Activated CD8-positive, alpha-beta memory T cell treated with anti-CD3 and anti-CD28 coated beads, Interleukin-2, amount 10 ng/mL, durations not matched to agents 7 days and 5 days (primary cell): ENCODE data around the gene NANOS2. TPM values are rescaled to one million over a fixed set of nuclear protein-coding genes. Genes with fewer than 3 reads are reported as not detected.

Source experiments
- ATAC-seq: fragments of 150-1000 bp; cut with Tn5 transposase; one replicate; pipeline ENCODE4 v1.10.0; 2021; ENCODE audit warnings: moderate library complexity
- CTCF ChIA-PET: fragments of 350-600 bp; sonication (Branson Sonifier 250); formaldehyde crosslinking; loops from one replicate; lab custom pipeline; 2021; ENCODE audit warnings: antibody characterized with exemption; lab: Charles Lee
- DNase-seq: peaks from one replicate; pipeline ENCODE4 v3.0.0-alpha.2; 2020
- H3K27ac Mint-ChIP-seq: one replicate; pipeline ENCODE4 v1.8.0; 2021; ENCODE audit warnings: mild to moderate bottlenecking, mixed read lengths
- H3K27me3 Mint-ChIP-seq: one replicate; pipeline ENCODE4 v1.8.0; 2021; ENCODE audit warnings: mixed read lengths
- H3K36me3 Mint-ChIP-seq: one replicate; pipeline ENCODE4 v1.8.0; 2021; ENCODE audit warnings: mild to moderate bottlenecking, mixed read lengths
- H3K4me1 Mint-ChIP-seq: one replicate; pipeline ENCODE4 v1.8.0; 2021; ENCODE audit warnings: mixed read lengths
- H3K4me3 Mint-ChIP-seq: one replicate; pipeline ENCODE4 v1.8.0; 2021; ENCODE audit warnings: mild to moderate bottlenecking, moderate library complexity, mixed read lengths
- H3K9me3 Mint-ChIP-seq: one replicate; pipeline ENCODE4 v1.8.0; 2022; ENCODE audit warnings: low read depth, mixed read lengths
- total RNA-seq, 2 experiments: library from RNA; stranded (reverse); gene quantifications; one replicate each; pipeline ENCODE4 v1.2.3, GENCODE V29; 2021

Gene NANOS2
- total RNA-seq, 2 experiments from 2014 or later = 0.18 TPM; not detected in 1

GRCh38 chr19:45918721-45919120, 4.1 kb upstream of the NANOS2 start:
- Mint-ChIP-seq H3K4me3 (no peak overlapping the region), H3K9me3 (no peaks in the 10 kb centered on the region), H3K27me3 (peaks cover 10% of the 10 kb centered on the region), H3K36me3 (no peaks in the 10 kb centered on the region), H3K4me1 (peaks cover 49% of the 10 kb centered on the region), H3K27ac (peak overlapping the region; percentile 69)
- CTCF ChIA-PET = interaction anchor here (0.8 to 2.6 kb wide), 4 partner anchors 16 to 110 kb away, joined by 3 to 12 read pairs (median 4); partner anchors contain the start of gene MYPOP
- peak; percentile 28 for ATAC-seq
- DNase-seq = peak; percentile 56

DNA sequence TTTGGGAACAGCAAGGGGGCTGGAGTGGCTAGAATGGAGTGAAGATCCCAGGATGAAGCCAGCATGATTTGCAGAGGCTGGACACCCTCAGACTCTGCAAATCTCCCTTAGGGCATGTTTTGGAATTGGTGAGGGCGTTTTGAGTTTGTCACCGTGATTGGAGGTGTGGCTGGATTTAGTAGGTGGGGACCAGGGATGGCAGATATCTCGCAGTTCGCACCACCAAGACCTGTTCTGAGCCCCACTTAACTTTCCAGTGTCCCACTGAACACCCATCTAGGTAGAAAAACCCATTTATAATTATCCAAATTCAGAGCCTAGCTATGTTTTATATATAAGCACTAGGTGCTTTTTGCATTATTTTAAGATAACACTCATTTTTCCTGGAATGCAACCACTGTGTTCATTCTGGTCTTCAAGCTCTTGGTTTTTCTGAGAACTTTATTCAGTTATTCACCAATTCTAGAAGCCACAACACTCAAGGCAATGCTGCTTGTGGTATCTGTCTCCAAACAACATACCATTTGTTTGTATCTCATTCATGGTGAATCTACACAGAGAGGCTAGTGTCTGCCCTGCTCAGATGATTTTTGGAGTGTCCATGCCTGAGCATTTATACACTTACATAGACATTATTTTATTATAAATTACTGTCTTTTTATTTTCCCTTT, 3.0 kb upstream of the NANOS2 start:
- Mint-ChIP-seq H3K27ac (peak overlapping the region; percentile 78), H3K4me1 (peaks cover 49% of the 10 kb centered on the region), H3K36me3 (no peaks in the 10 kb centered on the region), H3K9me3 (no peaks in the 10 kb centered on the region), H3K4me3 (peak overlapping the region; percentile 36), H3K27me3 (peaks cover 21% of the 10 kb centered on the region)
- DNase-seq (peak; percentile 71), ATAC-seq (peak; percentile 78)
- CTCF ChIA-PET = interaction anchor here (0.6 to 2.6 kb wide), 12 partner anchors 9 to 590 kb away, joined by 3 to 12 read pairs (median 4); partner anchors contain the start of genes IRF2BP1 and MYPOP

DNA sequence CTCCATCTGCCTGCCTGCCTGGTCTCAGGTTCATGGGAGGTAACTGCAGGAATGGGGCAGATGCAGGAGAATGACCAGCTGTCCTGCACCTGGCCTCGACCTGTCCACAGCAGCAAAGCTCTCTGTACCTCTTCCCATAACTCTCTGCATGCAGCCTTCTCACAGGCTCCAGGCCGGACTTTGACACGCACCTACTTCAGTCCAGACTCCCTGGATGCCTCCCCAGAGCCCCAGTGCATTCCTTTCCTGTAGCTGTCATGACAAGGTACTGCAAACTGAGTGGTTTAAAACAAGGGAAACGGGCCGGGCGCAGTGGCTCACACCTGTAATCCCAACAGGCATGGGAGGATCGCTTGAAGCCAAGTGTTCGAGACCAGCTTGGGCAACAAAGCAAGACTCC, 3.3 kb downstream of the NANOS2 start:
- no peaks in the 10 kb centered on the region for H3K9me3 Mint-ChIP-seq
- H3K27me3 Mint-ChIP-seq = peaks cover 35% of the 10 kb centered on the region
- H3K36me3 Mint-ChIP-seq = no peaks in the 10 kb centered on the region
- no peak for ATAC-seq
- no peak overlapping the region for H3K4me3 Mint-ChIP-seq
- H3K4me1 Mint-ChIP-seq = peaks cover 10% of the 10 kb centered on the region
- no peak for DNase-seq
- H3K27ac Mint-ChIP-seq = no peak overlapping the region
- CTCF ChIA-PET = interaction anchor here (1.1 kb wide), 1 partner anchor 94 kb away, joined by 3 read pairs; no protein-coding TSS in a partner anchor

DNA sequence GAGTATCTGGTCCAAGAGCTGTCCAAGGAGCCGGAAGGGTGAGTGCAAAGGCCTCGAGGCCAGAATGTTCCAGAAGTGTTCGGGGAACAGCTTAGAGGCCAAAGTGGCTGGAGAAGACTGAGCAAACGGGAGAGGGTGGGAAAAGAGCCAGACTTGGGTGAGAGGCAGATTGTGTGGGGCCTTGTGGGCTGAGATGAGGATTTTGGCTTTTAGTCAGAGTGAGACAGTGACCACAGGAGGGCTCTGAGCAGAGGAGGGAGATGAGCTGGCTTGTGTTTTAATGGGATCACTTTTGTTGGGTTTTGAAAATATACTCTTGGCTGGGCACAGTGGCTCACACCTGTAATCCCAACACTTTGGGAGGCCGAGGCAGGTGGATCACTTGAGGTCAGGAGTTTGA, 5.6 kb downstream of the NANOS2 start:
- Mint-ChIP-seq H3K4me3 (no peak overlapping the region), H3K4me1 (peaks cover 10% of the 10 kb centered on the region), H3K36me3 (no peaks in the 10 kb centered on the region), H3K27ac (no peak overlapping the region), H3K27me3 (peaks cover 31% of the 10 kb centered on the region), H3K9me3 (no peaks in the 10 kb centered on the region)
- ATAC-seq (no peak), DNase-seq (no peak)
- CTCF ChIA-PET = interaction anchor here (0.9 to 1.6 kb wide), 4 partner anchors 8 to 101 kb away, joined by 3 to 5 read pairs (median 4); partner anchors contain the start of gene CCDC61

- Mint-ChIP-seq H3K36me3 (no peaks in the 10 kb centered on the region), H3K4me1 (peaks cover 17% of the 10 kb centered on the region), H3K27ac (no peak overlapping the region), H3K4me3 (no peak overlapping the region), H3K27me3 (peaks cover 10% of the 10 kb centered on the region), H3K9me3 (no peaks in the 10 kb centered on the region)
- DNase-seq (no peak), ATAC-seq (no peak)
- CTCF ChIA-PET = no interaction called here
Observed at GRCh38 chr19:45906221-45906620, 8.4 kb downstream of the NANOS2 start.

- Mint-ChIP-seq H3K27me3 (peaks cover 2% of the 10 kb centered on the region), H3K9me3 (no peaks in the 10 kb centered on the region), H3K27ac (no peak overlapping the region), H3K4me3 (no peak overlapping the region), H3K4me1 (peaks cover 27% of the 10 kb centered on the region), H3K36me3 (peaks cover 8% of the 10 kb centered on the region)
- DNase-seq = no peak
- no peak for ATAC-seq
- CTCF ChIA-PET = no interaction called here
Observed at GRCh38 chr19:45905011-45905410, 9.6 kb downstream of the NANOS2 start.

- peak overlapping the region; percentile 92 for H3K4me3 Mint-ChIP-seq
- peaks cover 21% of the 10 kb centered on the region for H3K4me1 Mint-ChIP-seq
- peak overlapping the region; percentile 84 for H3K27ac Mint-ChIP-seq
- CTCF ChIA-PET = interaction anchor here (0.8 to 5.0 kb wide), 20 partner anchors 8 to 210 kb away, joined by 3 to 65 read pairs (median 6); partner anchors contain the start of genes CCDC61, FOXA3, IRF2BP1 and NANOS2
- no peaks in the 10 kb centered on the region for H3K9me3 Mint-ChIP-seq
- no peaks in the 10 kb centered on the region for H3K27me3 Mint-ChIP-seq
- DNase-seq (peak; percentile 99), ATAC-seq (peak; percentile 90)
- H3K36me3 Mint-ChIP-seq = peaks cover 20% of the 10 kb centered on the region
Observed at GRCh38 chr19:45902651-45903625, 11.6 kb downstream of the NANOS2 start.

GRCh38 chr19:45901912-45902650, 12.5 kb downstream of the NANOS2 start, which contains the start of gene MYPOP:
TSS of gene MYPOP (minus strand) at chr19:45902613. CDS start at chr19:45901773, 840 bp downstream.
- H3K36me3 Mint-ChIP-seq = peaks cover 20% of the 10 kb centered on the region
- no peak for ATAC-seq
- no peaks in the 10 kb centered on the region for H3K27me3 Mint-ChIP-seq

DNA sequence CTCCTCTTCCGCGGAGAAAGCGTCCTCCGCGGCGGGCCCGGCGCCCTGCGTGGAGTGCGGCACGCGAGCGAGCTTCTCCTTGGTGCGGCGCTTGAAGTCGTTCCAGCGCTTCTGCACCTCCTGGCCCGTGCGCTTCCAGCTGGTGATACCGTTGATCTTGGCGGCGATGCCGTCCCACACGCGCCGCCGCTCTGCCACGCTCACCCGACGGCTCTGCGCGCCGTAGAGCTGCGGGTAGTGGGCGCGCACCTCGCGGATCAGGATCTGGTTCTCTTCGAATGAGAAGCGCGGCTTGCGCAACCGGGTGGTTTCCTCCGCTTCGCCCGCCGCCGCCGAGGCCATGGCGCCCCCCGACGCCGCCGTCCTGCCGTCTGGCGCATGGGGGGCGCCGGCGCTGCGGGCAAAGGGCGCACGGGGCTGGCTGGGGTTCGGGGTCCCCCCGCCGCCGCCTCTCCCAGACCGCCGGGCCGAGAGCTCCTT, 13.1 kb downstream of the NANOS2 start:
- no peak overlapping the region for H3K27ac Mint-ChIP-seq
- peaks cover 20% of the 10 kb centered on the region for H3K36me3 Mint-ChIP-seq
- H3K27me3 Mint-ChIP-seq = no peaks in the 10 kb centered on the region
- no peaks in the 10 kb centered on the region for H3K9me3 Mint-ChIP-seq
- CTCF ChIA-PET = interaction anchor here (0.5 to 5.0 kb wide), 9 partner anchors 9 to 132 kb away, joined by 3 to 65 read pairs (median 6); partner anchors contain the start of genes FOXA3, IRF2BP1, SIX5 and SYMPK
- ATAC-seq (no peak), DNase-seq (peak; percentile 50)
- H3K4me1 Mint-ChIP-seq = peaks cover 21% of the 10 kb centered on the region
- peak overlapping the region; percentile 92 for H3K4me3 Mint-ChIP-seq

More at GRCh38 chr19:45901912-45902650, 12.5 kb downstream of the NANOS2 start, which contains the start of gene MYPOP:
- no peaks in the 10 kb centered on the region for H3K9me3 Mint-ChIP-seq
- CTCF ChIA-PET = interaction anchor here (0.6 to 5.0 kb wide), 17 partner anchors 7 to 210 kb away, joined by 3 to 65 read pairs (median 6); partner anchors contain the start of genes CCDC61, FOXA3, IRF2BP1 and QPCTL
- H3K4me1 Mint-ChIP-seq = peaks cover 21% of the 10 kb centered on the region
- H3K4me3 Mint-ChIP-seq = peak within 1 kb of the TSS; percentile 92
- no peak for DNase-seq
- peak within 1 kb of the TSS; percentile 84 for H3K27ac Mint-ChIP-seq

DNA sequence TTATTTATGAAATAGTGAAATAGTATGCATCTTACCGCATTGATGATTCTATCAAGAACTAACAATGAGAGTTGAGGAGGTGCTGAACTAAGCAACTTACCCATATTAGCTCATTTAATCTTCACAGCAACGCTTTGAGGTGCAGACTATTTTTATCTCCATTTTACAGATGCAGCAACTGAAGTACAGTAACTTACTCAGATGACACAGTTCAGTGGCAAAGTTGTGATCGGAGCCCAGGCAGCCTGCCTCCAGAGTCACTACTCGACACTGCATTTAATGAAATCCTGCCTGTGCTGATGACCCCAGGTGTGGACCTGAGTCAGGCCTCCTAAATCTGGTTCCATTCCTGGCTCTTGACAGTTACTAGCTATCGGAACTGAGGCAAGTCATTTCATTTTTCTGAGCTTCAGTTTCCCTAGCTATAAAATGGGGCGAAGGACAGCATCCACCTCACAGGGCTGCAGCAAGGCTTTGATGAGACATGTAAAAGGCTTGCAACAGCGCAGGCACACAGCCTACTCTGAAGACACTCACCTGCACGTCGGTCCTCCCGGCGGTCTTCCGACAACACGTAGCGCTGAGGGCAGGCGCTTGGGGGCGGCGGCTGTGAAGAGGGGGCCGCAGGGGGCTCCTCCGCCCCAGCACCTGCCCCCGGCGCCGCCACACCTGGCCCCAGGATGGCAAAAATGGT, 13.7 kb downstream of the NANOS2 start:
- DNase-seq (no peak), ATAC-seq (no peak)
- no peaks in the 10 kb centered on the region for H3K9me3 Mint-ChIP-seq

DNA sequence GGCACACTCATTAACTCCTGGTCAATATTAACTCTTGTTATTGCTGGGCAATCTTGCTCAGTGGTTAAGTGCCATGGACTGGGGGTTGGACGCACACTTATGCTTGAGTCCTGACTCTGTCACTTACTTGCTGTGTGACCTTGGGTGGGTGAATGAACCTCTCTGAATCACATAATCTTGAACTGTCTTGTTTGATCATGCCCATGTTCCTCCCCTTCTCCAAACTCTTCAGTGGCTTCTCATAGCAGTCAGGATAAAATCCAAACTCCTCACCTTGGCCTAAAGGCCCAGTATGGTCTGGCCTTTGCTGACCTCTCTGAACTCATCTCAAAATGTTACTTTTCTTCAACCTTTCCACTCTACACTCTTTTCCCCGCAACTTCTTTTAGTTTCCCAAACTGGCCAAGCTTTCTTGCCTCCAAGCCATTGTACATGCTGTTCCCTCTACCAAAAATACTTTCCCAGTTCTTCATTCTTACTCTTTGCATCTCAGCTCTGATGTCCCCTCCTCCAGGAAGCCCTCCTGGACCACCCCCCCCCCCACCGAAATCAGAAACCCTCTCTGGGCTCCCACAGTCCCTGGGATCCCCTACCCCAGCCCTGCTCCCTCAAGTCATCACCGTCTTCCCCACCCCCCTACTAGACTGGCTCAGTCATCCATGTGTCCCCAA, 14.5 kb downstream of the NANOS2 start:
- CTCF ChIA-PET = interaction anchor here (0.9 to 5.0 kb wide), 5 partner anchors 9 to 100 kb away, joined by 3 to 65 read pairs (median 4); partner anchors contain the start of genes FOXA3 and IRF2BP1
- peak overlapping the region; percentile 64 for H3K4me3 Mint-ChIP-seq
- no peak for ATAC-seq
- DNase-seq = no peak
- no peaks in the 10 kb centered on the region for H3K27me3 Mint-ChIP-seq
- peaks cover 21% of the 10 kb centered on the region for H3K4me1 Mint-ChIP-seq
- H3K9me3 Mint-ChIP-seq = no peaks in the 10 kb centered on the region
- H3K27ac Mint-ChIP-seq = no peak overlapping the region
- H3K36me3 Mint-ChIP-seq = peaks cover 22% of the 10 kb centered on the region

More for the DNA sequence above, 13.7 kb downstream of the NANOS2 start:
- Mint-ChIP-seq H3K27ac (no peak overlapping the region), H3K36me3 (peaks cover 20% of the 10 kb centered on the region), H3K27me3 (no peaks in the 10 kb centered on the region), H3K4me1 (peaks cover 21% of the 10 kb centered on the region), H3K4me3 (peak overlapping the region; percentile 64)
- CTCF ChIA-PET = interaction anchor here (0.5 to 5.0 kb wide), 10 partner anchors 8 to 128 kb away, joined by 3 to 65 read pairs (median 4); partner anchors contain the start of genes FOXA3 and IRF2BP1
